Lung (tissue), 12 donors: Measurements from ENCODE around the gene PABPN1L. TPM values are rescaled to one million over a fixed set of nuclear protein-coding genes. Genes with fewer than 3 reads are reported as not detected.

Experiments used
- ATAC-seq: fragments of 200-7000 bp; cut with Tn5 transposase; one replicate; pipeline ENCODE4 v1.9.1; 2020; ENCODE audit warnings: moderate number of reproducible peaks; ENCODE audit not compliant: insufficient read depth, low FRiP score
- DNase-seq, 3 donors: peaks; one replicate each; pipeline ENCODE4 v3.0.0-alpha.2; 2013 to 2017
- H3K27ac ChIP-seq, 2 donors: one replicate each; pipeline ENCODE4 v1.5.1; 2013; ENCODE audit warnings: mild to moderate bottlenecking in 2 of 2, moderate library complexity in 2 of 2, control low read depth in 1 of 2, inconsistent platforms in 1 of 2, low read depth in 1 of 2, low read length in 1 of 2
- H3K27me3 ChIP-seq, 3 donors: one replicate each; pipeline ENCODE4 v1.5.1; 2013; ENCODE audit warnings: low read length in 2 of 3; ENCODE audit not compliant: control insufficient read depth in 3 of 3, insufficient read depth in 3 of 3
- H3K36me3 ChIP-seq, 4 donors: one replicate each; pipeline ENCODE4 v1.5.1; 2013; ENCODE audit warnings: low read length in 4 of 4, mild to moderate bottlenecking in 1 of 4, moderate library complexity in 1 of 4; ENCODE audit not compliant: control insufficient read depth in 4 of 4, insufficient read depth in 4 of 4
- H3K4me1 ChIP-seq, 5 donors: one replicate each; pipeline ENCODE4 v1.5.1; 2013; ENCODE audit warnings: low read length in 5 of 5, mild to moderate bottlenecking in 2 of 5, moderate library complexity in 1 of 5; ENCODE audit not compliant: control insufficient read depth in 5 of 5, insufficient read depth in 5 of 5
- H3K4me3 ChIP-seq: one replicate; pipeline ENCODE4 v1.5.1; 2013; ENCODE audit warnings: mild to moderate bottlenecking, control low read depth, moderate library complexity
- H3K9ac ChIP-seq, 2 donors: one replicate each; pipeline ENCODE4 v1.5.1; 2013; ENCODE audit warnings: low read length in 2 of 2, control low read depth in 1 of 2; ENCODE audit not compliant: insufficient read depth in 1 of 2
- H3K9me3 ChIP-seq, 4 donors: one replicate each; pipeline ENCODE4 v1.5.1; 2013; ENCODE audit warnings: low read length in 3 of 4, mild to moderate bottlenecking in 1 of 4, moderate library complexity in 1 of 4; ENCODE audit not compliant: control insufficient read depth in 4 of 4, insufficient read depth in 3 of 4
- CTCF ChIP-seq: IDR thresholded peaks from 2 replicates; pipeline ENCODE4 v1.5.1; 2012; ENCODE audit warnings: mild to moderate bottlenecking; ENCODE audit errors: control extremely low read depth, extremely low read depth
- WGBS, 2 donors: extraction: QIAGEN DNeasy Blood & Tissue Kit; methylation state at CpG; one replicate each; pipeline ENCODE4 v1.1.7; 2013; 5-methylcytosine and 5-hydroxymethylcytosine counted together
- polyA plus RNA-seq, 2 donors: library from polyadenylated mRNA; stranded (reverse); fragments of 200-250 nt; gene quantifications; one replicate each; pipeline ENCODE4 v1.2.1, GENCODE V29; 2013
- total RNA-seq, 2 donors: library from RNA; depleted of rRNA in 1 of 2; stranded (reverse); fragments of >200 nt in 1 of 2; gene quantifications; one replicate each; pipeline ENCODE4 v1.2.1, GENCODE V29; 2014 to 2021
- donor health status: control.
- donor health status: control.
- donor health status: Bipolar disorder and iron deficiency.
- donor health status: healthy.
- donor health status: DM: yes; HTN: yes; CAD: no.

PABPN1L gene
- total and polyA plus RNA-seq, 4 donors, result 0.03 to 0.22 TPM; not detected in 2

GRCh38 chr16:88818575-88818874, 47.9 kb downstream of the PABPN1L start:
- WGBS, 2 donors, result 75 to 80% methylated on average over 18 of the region's 18 CpGs
- Histone ChIP-seq H3K27ac (no peak overlapping the region), H3K9ac (no peak overlapping the region), H3K27me3 (no peaks in the 10 kb centered on the region), H3K9me3 (no peaks in the 10 kb centered on the region), H3K4me3 (no peak overlapping the region), H3K36me3 (peaks cover 0 to 25% (median 3%) of the 10 kb centered on the region in 4 donors), H3K4me1 (peaks cover 0 to 12% (median 2%) of the 10 kb centered on the region in 5 donors)
- TF ChIP-seq CTCF, result no peak
- ATAC-seq (no peak), DNase-seq (no peak)

- DNase-seq, result peak; percentile 69 to 79 (median 77)
- H3K4me1 ChIP-seq, result peaks cover 0 to 12% (median 2%) of the 10 kb centered on the region in 5 donors
- no peak overlapping the region for H3K4me3 ChIP-seq
- H3K9me3 ChIP-seq, result no peaks in the 10 kb centered on the region
- no peak for TF ChIP-seq CTCF
- H3K9ac ChIP-seq, result no peak overlapping the region
- no peaks in the 10 kb centered on the region for H3K27me3 ChIP-seq
- no peak overlapping the region for H3K27ac ChIP-seq
- ATAC-seq, result no peak
- H3K36me3 ChIP-seq, result peaks cover 0 to 24% (median 3%) of the 10 kb centered on the region in 4 donors
- WGBS, 2 donors, result 83 to 84% methylated on average over 37 to 40 of the region's 40 CpGs
Measured at GRCh38 chr16:88817785-88818574, 48.5 kb downstream of the PABPN1L start.

- Histone ChIP-seq H3K4me3 (no peak overlapping the region), H3K27me3 (no peaks in the 10 kb centered on the region), H3K4me1 (peaks cover 0 to 20% (median 2%) of the 10 kb centered on the region in 5 donors), H3K36me3 (peaks cover 0 to 15% (median 0%) of the 10 kb centered on the region in 4 donors), H3K9ac (no peak overlapping the region), H3K27ac (no peak overlapping the region), H3K9me3 (no peaks in the 10 kb centered on the region)
- DNase-seq, result no peak
- TF ChIP-seq CTCF, result no peak
- WGBS, 2 donors, result 90 to 93% methylated on average over 41 of the region's 41 CpGs
- no peak for ATAC-seq
Measured at GRCh38 chr16:88816736-88817535, 49.5 kb downstream of the PABPN1L start.
